ENCODE results near the gene MAL. TPM values are rescaled to one million over a fixed set of nuclear protein-coding genes. Genes with fewer than 3 reads are reported as not detected.

Gene MAL
- total RNA-seq, 1 experiment from 2014 or later: not detected

GRCh38 chr2:95071856-95072255, 46.3 kb downstream of the MAL start:
- Histone ChIP-seq H3K4me1 (no peaks in the 10 kb centered on the region), H3K4me3 (ENCODE audit: low read depth, low read length) (no peak overlapping the region), H3K27me3 (replicated peaks; ENCODE audit: control insufficient read depth, insufficient read depth, low read length) (no peaks in the 10 kb centered on the region), H3K9me3 (no peaks in the 10 kb centered on the region), H3K36me3 (ENCODE audit: control insufficient read depth, insufficient read depth, low read length) (no peaks in the 10 kb centered on the region)
- no peak for DNase-seq
- intact Hi-C loops (cut with micrococcal nuclease; ENCODE audit: unreplicated experiment): no loop called here
- no peaks in the 10 kb centered on the region for H3K9me3 Mint-ChIP-seq (ENCODE audit: unreplicated experiment)
- H3K27ac Mint-ChIP-seq (ENCODE audit: unreplicated experiment): no peak overlapping the region
- TF ChIP-seq, protein P1, sequence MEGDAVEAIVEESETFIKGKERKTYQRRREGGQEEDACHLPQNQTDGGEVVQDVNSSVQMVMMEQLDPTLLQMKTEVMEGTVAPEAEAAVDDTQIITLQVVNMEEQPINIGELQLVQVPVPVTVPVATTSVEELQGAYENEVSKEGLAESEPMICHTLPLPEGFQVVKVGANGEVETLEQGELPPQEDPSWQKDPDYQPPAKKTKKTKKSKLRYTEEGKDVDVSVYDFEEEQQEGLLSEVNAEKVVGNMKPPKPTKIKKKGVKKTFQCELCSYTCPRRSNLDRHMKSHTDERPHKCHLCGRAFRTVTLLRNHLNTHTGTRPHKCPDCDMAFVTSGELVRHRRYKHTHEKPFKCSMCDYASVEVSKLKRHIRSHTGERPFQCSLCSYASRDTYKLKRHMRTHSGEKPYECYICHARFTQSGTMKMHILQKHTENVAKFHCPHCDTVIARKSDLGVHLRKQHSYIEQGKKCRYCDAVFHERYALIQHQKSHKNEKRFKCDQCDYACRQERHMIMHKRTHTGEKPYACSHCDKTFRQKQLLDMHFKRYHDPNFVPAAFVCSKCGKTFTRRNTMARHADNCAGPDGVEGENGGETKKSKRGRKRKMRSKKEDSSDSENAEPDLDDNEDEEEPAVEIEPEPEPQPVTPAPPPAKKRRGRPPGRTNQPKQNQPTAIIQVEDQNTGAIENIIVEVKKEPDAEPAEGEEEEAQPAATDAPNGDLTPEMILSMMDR (IDR thresholded peaks at IDR 0.05; ENCODE audit: insufficient read depth in 1 of 2, low read depth in 1 of 2, low read length in 1 of 2, severe bottlenecking in 1 of 2, unreplicated experiment in 1 of 2): no peak
- H3K4me1 Mint-ChIP-seq (ENCODE audit: low read depth, unreplicated experiment): no peaks in the 10 kb centered on the region
- BruUV-seq (replicated peaks): no TSS peak
- H3K36me3 Mint-ChIP-seq (ENCODE audit: insufficient read depth, unreplicated experiment): no peaks in the 10 kb centered on the region
- no peaks in the 10 kb centered on the region for H3K27me3 Mint-ChIP-seq (ENCODE audit: insufficient read depth, unreplicated experiment)
- no peak overlapping the region for H3K4me3 Mint-ChIP-seq (ENCODE audit: unreplicated experiment)
- ChIA-PET POLR2A (no interaction called here), CTCF (no interaction called here)

DNA sequence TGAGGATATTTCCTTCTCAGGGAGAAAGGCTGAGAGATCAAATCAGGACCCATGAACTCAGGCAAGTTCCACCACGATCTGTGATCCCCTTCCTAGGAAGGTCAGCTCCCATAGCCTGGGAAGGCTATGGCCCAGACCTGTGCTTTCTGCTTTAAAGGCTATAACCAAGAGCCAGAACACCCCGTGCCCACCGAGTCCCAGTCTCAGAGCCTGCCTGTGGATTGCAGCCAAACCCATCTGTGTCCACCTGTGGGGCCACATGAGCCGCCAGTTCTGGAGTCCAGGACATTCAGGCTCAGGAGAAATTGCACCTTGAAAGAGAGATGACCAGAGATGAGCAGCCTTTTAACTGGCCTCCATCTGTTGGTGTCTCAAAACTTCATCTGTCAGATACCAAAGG, 46.9 kb downstream of the MAL start:
- no peaks in the 10 kb centered on the region for H3K27me3 Mint-ChIP-seq (ENCODE audit: insufficient read depth, unreplicated experiment)
- Histone ChIP-seq H3K27me3 (replicated peaks; ENCODE audit: control insufficient read depth, insufficient read depth, low read length) (no peaks in the 10 kb centered on the region), H3K4me1 (no peaks in the 10 kb centered on the region), H3K9me3 (no peaks in the 10 kb centered on the region), H3K36me3 (ENCODE audit: control insufficient read depth, insufficient read depth, low read length) (no peaks in the 10 kb centered on the region), H3K4me3 (ENCODE audit: low read depth, low read length) (no peak overlapping the region)
- H3K4me3 Mint-ChIP-seq (ENCODE audit: unreplicated experiment): no peak overlapping the region
- H3K9me3 Mint-ChIP-seq (ENCODE audit: unreplicated experiment): no peaks in the 10 kb centered on the region
- CTCF ChIA-PET: no interaction called here
- intact Hi-C loops (cut with micrococcal nuclease; ENCODE audit: unreplicated experiment): no loop called here
- no peak for DNase-seq
- POLR2A ChIA-PET: no interaction called here
- H3K36me3 Mint-ChIP-seq (ENCODE audit: insufficient read depth, unreplicated experiment): no peaks in the 10 kb centered on the region
- H3K27ac Mint-ChIP-seq (ENCODE audit: unreplicated experiment): no peak overlapping the region
- BruUV-seq (replicated peaks): no TSS peak
- TF ChIP-seq, protein P1 (IDR thresholded peaks at IDR 0.05; ENCODE audit: insufficient read depth in 1 of 2, low read depth in 1 of 2, low read length in 1 of 2, severe bottlenecking in 1 of 2, unreplicated experiment in 1 of 2): no peak
- no peaks in the 10 kb centered on the region for H3K4me1 Mint-ChIP-seq (ENCODE audit: low read depth, unreplicated experiment)

DNA sequence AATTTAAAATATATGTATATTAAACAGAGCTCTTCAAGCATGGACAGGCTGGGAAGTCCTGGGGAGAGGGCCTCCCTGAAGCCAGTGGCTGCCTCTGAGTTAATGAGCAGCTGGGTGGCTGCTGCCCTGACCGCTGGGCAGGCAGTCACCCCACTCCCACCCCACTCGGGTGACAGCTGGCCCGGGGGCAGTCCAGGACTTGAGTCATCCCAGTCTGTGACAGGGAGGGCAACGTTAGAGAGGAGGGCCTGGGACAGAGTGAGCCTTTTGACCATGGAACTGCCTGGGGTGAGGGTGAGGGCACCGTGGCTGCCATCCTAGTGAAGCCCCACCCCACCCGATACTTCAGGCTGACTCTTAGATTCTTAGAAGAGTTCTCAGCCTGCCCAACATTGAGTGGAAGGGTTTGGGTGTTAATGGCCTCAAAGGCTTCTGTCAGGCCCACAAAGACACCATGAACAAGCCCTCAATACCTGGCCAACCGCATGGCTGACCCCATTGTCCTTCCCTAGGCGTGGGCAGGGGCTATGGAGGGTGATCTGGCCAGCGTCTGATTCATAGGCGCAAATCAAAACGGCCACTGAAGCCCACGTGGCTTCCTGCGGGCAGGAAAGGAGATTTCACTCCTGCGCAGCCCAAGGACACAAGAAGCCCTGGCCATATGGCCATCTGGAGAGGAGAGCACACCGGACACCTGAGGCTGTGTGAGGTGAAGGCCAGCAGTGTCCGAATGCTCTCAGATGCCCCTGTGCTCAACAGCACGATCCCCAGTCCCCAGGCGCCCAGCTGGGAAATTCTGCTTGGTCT, 48.6 kb downstream of the MAL start:
- Mint-ChIP-seq H3K9me3 (ENCODE audit: unreplicated experiment) (no peaks in the 10 kb centered on the region), H3K4me1 (ENCODE audit: low read depth, unreplicated experiment) (no peaks in the 10 kb centered on the region), H3K4me3 (ENCODE audit: unreplicated experiment) (no peak overlapping the region), H3K27me3 (ENCODE audit: insufficient read depth, unreplicated experiment) (no peaks in the 10 kb centered on the region), H3K36me3 (ENCODE audit: insufficient read depth, unreplicated experiment) (peaks cover 7% of the 10 kb centered on the region), H3K27ac (ENCODE audit: unreplicated experiment) (no peak overlapping the region)
- TF ChIP-seq, protein P1 (IDR thresholded peaks at IDR 0.05; ENCODE audit: insufficient read depth in 1 of 2, low read depth in 1 of 2, low read length in 1 of 2, severe bottlenecking in 1 of 2, unreplicated experiment in 1 of 2): no peak
- CTCF ChIA-PET: interaction anchor here (0.9 kb wide), 1 partner anchor 51 kb away, joined by 3 read pairs; no protein-coding TSS in a partner anchor
- Histone ChIP-seq H3K4me3 (ENCODE audit: low read depth, low read length) (no peak overlapping the region), H3K27me3 (replicated peaks; ENCODE audit: control insufficient read depth, insufficient read depth, low read length) (no peaks in the 10 kb centered on the region), H3K4me1 (no peaks in the 10 kb centered on the region), H3K36me3 (ENCODE audit: control insufficient read depth, insufficient read depth, low read length) (no peaks in the 10 kb centered on the region), H3K9me3 (no peaks in the 10 kb centered on the region)
- POLR2A ChIA-PET: no interaction called here
- DNase-seq: no peak
- intact Hi-C loops (cut with micrococcal nuclease; ENCODE audit: unreplicated experiment): no loop called here
- BruUV-seq (replicated peaks): no TSS peak

Measured in Caco-2 (cell line).